WTC11 (cell line): Measurements from ENCODE around the gene GRAMD1B. TPM values are rescaled to one million over a fixed set of nuclear protein-coding genes. Genes with fewer than 3 reads are reported as not detected.

Source experiments
- ATAC-seq: fragments of 200-7000 bp; cut with Tn5 transposase; 2 replicates; pipeline ENCODE4 v1.10.0; 2021; ENCODE audit warnings: mild to moderate bottlenecking, moderate library complexity
- CTCF ChIA-PET: fragments of 300-600 bp; sonication (Branson Sonifier 250); formaldehyde crosslinking; loops from one replicate; lab custom pipeline; 2021; ENCODE audit warnings: antibody characterized with exemption; lab: Charles Lee
- POLR2A ChIA-PET: fragments of 350-600 bp; sonication (Branson Sonifier 250); formaldehyde crosslinking; loops from one replicate; lab custom pipeline; 2021; ENCODE audit warnings: antibody characterized with exemption; lab: Charles Lee
- DNase-seq: peaks from one replicate; pipeline ENCODE4 v3.0.0; 2021; ENCODE audit warnings: low spot score
- H3K27ac Mint-ChIP-seq: 2 replicates; pipeline ENCODE4 v1.8.0; 2021; ENCODE audit warnings: mixed read lengths
- H3K27me3 Mint-ChIP-seq: 2 replicates; pipeline ENCODE4 v1.8.0; 2021; ENCODE audit warnings: low read depth, mild to moderate bottlenecking, moderate library complexity, mixed read lengths
- H3K36me3 Mint-ChIP-seq: 2 replicates; pipeline ENCODE4 v1.8.0; 2021; ENCODE audit warnings: mixed read lengths
- H3K4me1 Mint-ChIP-seq: 2 replicates; pipeline ENCODE4 v1.8.0; 2022; ENCODE audit warnings: mixed read lengths
- H3K4me3 Mint-ChIP-seq: 2 replicates; pipeline ENCODE4 v1.8.0; 2021; ENCODE audit warnings: mild to moderate bottlenecking, moderate library complexity, mixed read lengths
- H3K9me3 Mint-ChIP-seq: 2 replicates; pipeline ENCODE4 v1.8.0; 2021; ENCODE audit warnings: mixed read lengths
- OVOL2 ChIP-seq: fragments of 250-450 bp; sonication (Bioruptor Pico); IDR thresholded peaks from 2 replicates; pipeline ENCODE4 v1.9.0; 2021; ENCODE audit warnings: mild to moderate bottlenecking, borderline replicate concordance
- TEAD1 ChIP-seq: sonication (generic); formaldehyde crosslinking; IDR thresholded peaks from 2 replicates; pipeline ENCODE4 v1.8.0; 2022; ENCODE audit warnings: mild to moderate bottlenecking, missing genetic modification reagents
- ZNF416 ChIP-seq: fragments of 250-450 bp; sonication (Bioruptor Pico); IDR thresholded peaks from 2 replicates; pipeline ENCODE4 v1.9.0; 2021; ENCODE audit warnings: mild to moderate bottlenecking, inconsistent platforms
- total RNA-seq: library from RNA; stranded (reverse); gene quantifications from 3 replicates; pipeline ENCODE4 v1.2.3, GENCODE V29; 2021
- TF ChIP-seq, protein P1 (sequence below): fragments of 250-450 bp; sonication (Bioruptor Pico); IDR thresholded peaks from 2 replicates; pipeline ENCODE4 v1.8.0; 2021; ENCODE audit warnings: mild to moderate bottlenecking
- TF ChIP-seq, protein P2 (sequence below): fragments of 250-450 bp; sonication (Bioruptor Pico); IDR thresholded peaks from 2 replicates; pipeline ENCODE4 v1.9.0; 2021; ENCODE audit warnings: mild to moderate bottlenecking
- TF ChIP-seq, protein P3 (sequence below): sonication (generic); formaldehyde crosslinking; IDR thresholded peaks from 2 replicates; pipeline ENCODE4 v1.8.1; 2022; ENCODE audit warnings: mild to moderate bottlenecking, missing genetic modification reagents, moderate library complexity, borderline replicate concordance
- TF ChIP-seq, protein P4 (sequence below): sonication (generic); formaldehyde crosslinking; IDR thresholded peaks from 2 replicates; pipeline ENCODE4 v1.8.0; 2022; ENCODE audit warnings: mild to moderate bottlenecking, missing genetic modification reagents
- TF ChIP-seq, protein P5 (sequence below): sonication (generic); formaldehyde crosslinking; IDR thresholded peaks from 2 replicates; pipeline ENCODE4 v1.8.0; 2022; ENCODE audit warnings: missing genetic modification reagents

GRAMD1B gene
- total RNA-seq, 1 experiment from 2014 or later = 31.5 TPM

DNA sequence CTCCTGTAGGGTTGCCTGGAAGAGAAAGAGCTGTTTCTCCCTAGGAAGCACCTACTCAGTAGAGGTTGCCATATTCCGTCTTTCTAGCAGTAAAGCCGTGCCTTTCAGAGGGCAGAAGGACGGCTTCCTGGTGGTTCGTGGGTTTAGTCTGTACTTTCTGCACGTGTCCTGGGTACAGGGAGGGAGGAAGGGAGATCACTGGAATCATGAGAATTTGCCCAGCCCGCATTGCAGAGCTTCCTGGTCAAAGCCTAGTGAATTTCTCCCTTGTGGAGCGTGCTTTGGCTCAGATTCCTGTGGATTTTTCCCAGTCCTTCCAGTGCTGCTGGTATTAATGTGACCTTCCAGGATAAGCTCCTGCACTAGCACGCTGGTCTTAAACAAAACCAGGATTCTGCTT, 44.9 kb downstream of the GRAMD1B start:
- POLR2A ChIA-PET = interaction anchor here (0.5 to 1.4 kb wide), 3 partner anchors 67 to 413 kb away, joined by 3 to 5 read pairs (median 3); partner anchors contain the start of gene HSPA8
- Mint-ChIP-seq H3K27ac (peak overlapping the region; percentile 42; the same call in 1 of the 2 replicates), H3K4me1 (peaks cover 21% of the 10 kb centered on the region), H3K4me3 (no peak overlapping the region), H3K9me3 (no peaks in the 10 kb centered on the region), H3K27me3 (no peaks in the 10 kb centered on the region), H3K36me3 (no peaks in the 10 kb centered on the region)
- CTCF ChIA-PET = interaction anchor here (0.7 to 6.3 kb wide), 20 partner anchors 10 to 372 kb away, joined by 3 to 217 read pairs (median 4); no protein-coding TSS in a partner anchor
- ATAC-seq = no peak; the same call in 1 of the 2 replicates
- DNase-seq = no peak
- TF ChIP-seq, protein P1, sequence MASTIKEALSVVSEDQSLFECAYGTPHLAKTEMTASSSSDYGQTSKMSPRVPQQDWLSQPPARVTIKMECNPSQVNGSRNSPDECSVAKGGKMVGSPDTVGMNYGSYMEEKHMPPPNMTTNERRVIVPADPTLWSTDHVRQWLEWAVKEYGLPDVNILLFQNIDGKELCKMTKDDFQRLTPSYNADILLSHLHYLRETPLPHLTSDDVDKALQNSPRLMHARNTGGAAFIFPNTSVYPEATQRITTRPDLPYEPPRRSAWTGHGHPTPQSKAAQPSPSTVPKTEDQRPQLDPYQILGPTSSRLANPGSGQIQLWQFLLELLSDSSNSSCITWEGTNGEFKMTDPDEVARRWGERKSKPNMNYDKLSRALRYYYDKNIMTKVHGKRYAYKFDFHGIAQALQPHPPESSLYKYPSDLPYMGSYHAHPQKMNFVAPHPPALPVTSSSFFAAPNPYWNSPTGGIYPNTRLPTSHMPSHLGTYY = no peak
- TF ChIP-seq, protein P2, sequence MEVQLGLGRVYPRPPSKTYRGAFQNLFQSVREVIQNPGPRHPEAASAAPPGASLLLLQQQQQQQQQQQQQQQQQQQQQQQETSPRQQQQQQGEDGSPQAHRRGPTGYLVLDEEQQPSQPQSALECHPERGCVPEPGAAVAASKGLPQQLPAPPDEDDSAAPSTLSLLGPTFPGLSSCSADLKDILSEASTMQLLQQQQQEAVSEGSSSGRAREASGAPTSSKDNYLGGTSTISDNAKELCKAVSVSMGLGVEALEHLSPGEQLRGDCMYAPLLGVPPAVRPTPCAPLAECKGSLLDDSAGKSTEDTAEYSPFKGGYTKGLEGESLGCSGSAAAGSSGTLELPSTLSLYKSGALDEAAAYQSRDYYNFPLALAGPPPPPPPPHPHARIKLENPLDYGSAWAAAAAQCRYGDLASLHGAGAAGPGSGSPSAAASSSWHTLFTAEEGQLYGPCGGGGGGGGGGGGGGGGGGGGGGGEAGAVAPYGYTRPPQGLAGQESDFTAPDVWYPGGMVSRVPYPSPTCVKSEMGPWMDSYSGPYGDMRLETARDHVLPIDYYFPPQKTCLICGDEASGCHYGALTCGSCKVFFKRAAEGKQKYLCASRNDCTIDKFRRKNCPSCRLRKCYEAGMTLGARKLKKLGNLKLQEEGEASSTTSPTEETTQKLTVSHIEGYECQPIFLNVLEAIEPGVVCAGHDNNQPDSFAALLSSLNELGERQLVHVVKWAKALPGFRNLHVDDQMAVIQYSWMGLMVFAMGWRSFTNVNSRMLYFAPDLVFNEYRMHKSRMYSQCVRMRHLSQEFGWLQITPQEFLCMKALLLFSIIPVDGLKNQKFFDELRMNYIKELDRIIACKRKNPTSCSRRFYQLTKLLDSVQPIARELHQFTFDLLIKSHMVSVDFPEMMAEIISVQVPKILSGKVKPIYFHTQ = no peak
- TF ChIP-seq ZNF416 (CRISPR knock-in tag) = no peak

DNA sequence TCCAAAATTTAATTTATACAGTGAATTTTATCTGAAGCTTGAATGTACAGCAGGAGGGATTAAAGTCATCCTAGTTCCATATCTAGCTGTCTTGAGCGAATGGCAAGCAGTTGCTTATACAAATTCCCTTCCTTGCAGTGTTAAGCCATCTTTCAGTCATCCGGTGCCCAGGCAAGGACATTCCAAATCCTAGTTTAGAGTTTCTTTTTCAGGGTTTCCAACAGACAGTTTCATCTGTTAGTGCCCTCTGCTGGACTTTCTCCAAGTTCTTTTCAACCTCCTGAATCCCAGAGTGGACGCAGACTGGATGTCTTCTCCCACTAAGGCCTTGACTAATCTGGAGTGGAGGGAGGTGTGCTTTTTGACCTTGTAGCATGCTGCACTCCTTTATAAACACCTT, 45.4 kb downstream of the GRAMD1B start:
- no peak overlapping the region for H3K27ac Mint-ChIP-seq
- H3K4me1 Mint-ChIP-seq = peaks cover 26% of the 10 kb centered on the region
- CTCF ChIA-PET = interaction anchor here (0.7 to 6.3 kb wide), 18 partner anchors 9 to 214 kb away, joined by 3 to 217 read pairs (median 4); no protein-coding TSS in a partner anchor
- no peaks in the 10 kb centered on the region for H3K36me3 Mint-ChIP-seq
- no peak for TF ChIP-seq TEAD1 (CRISPR knock-in tag)
- TF ChIP-seq, protein P3, sequence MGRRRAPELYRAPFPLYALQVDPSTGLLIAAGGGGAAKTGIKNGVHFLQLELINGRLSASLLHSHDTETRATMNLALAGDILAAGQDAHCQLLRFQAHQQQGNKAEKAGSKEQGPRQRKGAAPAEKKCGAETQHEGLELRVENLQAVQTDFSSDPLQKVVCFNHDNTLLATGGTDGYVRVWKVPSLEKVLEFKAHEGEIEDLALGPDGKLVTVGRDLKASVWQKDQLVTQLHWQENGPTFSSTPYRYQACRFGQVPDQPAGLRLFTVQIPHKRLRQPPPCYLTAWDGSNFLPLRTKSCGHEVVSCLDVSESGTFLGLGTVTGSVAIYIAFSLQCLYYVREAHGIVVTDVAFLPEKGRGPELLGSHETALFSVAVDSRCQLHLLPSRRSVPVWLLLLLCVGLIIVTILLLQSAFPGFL = no peak
- TF ChIP-seq, protein P4, sequence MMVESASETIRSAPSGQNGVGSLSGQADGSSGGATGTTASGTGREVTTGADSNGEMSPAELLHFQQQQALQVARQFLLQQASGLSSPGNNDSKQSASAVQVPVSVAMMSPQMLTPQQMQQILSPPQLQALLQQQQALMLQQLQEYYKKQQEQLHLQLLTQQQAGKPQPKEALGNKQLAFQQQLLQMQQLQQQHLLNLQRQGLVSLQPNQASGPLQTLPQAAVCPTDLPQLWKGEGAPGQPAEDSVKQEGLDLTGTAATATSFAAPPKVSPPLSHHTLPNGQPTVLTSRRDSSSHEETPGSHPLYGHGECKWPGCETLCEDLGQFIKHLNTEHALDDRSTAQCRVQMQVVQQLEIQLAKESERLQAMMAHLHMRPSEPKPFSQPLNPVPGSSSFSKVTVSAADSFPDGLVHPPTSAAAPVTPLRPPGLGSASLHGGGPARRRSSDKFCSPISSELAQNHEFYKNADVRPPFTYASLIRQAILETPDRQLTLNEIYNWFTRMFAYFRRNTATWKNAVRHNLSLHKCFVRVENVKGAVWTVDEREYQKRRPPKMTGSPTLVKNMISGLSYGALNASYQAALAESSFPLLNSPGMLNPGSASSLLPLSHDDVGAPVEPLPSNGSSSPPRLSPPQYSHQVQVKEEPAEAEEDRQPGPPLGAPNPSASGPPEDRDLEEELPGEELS (CRISPR knock-in tag) = no peak
- TF ChIP-seq, protein P5, sequence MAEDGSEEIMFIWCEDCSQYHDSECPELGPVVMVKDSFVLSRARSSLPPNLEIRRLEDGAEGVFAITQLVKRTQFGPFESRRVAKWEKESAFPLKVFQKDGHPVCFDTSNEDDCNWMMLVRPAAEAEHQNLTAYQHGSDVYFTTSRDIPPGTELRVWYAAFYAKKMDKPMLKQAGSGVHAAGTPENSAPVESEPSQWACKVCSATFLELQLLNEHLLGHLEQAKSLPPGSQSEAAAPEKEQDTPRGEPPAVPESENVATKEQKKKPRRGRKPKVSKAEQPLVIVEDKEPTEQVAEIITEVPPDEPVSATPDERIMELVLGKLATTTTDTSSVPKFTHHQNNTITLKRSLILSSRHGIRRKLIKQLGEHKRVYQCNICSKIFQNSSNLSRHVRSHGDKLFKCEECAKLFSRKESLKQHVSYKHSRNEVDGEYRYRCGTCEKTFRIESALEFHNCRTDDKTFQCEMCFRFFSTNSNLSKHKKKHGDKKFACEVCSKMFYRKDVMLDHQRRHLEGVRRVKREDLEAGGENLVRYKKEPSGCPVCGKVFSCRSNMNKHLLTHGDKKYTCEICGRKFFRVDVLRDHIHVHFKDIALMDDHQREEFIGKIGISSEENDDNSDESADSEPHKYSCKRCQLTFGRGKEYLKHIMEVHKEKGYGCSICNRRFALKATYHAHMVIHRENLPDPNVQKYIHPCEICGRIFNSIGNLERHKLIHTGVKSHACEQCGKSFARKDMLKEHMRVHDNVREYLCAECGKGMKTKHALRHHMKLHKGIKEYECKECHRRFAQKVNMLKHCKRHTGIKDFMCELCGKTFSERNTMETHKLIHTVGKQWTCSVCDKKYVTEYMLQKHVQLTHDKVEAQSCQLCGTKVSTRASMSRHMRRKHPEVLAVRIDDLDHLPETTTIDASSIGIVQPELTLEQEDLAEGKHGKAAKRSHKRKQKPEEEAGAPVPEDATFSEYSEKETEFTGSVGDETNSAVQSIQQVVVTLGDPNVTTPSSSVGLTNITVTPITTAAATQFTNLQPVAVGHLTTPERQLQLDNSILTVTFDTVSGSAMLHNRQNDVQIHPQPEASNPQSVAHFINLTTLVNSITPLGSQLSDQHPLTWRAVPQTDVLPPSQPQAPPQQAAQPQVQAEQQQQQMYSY (CRISPR knock-in tag) = peak; percentile 35; the same call in 1 of the 2 replicates
- TF ChIP-seq OVOL2 = no peak
- DNase-seq (no peak), ATAC-seq (peak; percentile 58)
- no peak overlapping the region for H3K4me3 Mint-ChIP-seq
- no peaks in the 10 kb centered on the region for H3K9me3 Mint-ChIP-seq
- no peaks in the 10 kb centered on the region for H3K27me3 Mint-ChIP-seq
- POLR2A ChIA-PET = interaction anchor here (0.5 to 1.4 kb wide), 3 partner anchors 68 to 413 kb away, joined by 3 to 5 read pairs (median 3); partner anchors contain the start of gene HSPA8
